ENCODE results near the gene RRN3. TPM values are rescaled to one million over a fixed set of nuclear protein-coding genes. Genes with fewer than 3 reads are reported as not detected.
"Not testable (repeated sequence)": the region's sequence is repeated elsewhere in the genome, so short reads cannot be mapped to it uniquely, and the experiment has no call there.

Gene RRN3
- total and polyA plus RNA-seq, 2 donors, result 25.1 to 40.6 TPM

GRCh38 chr16:15033309-15033707 is 60.8 kb downstream of the RRN3 start:
- Histone ChIP-seq H3K36me3 (ENCODE audit: insufficient read depth) (peaks cover 7% of the 10 kb centered on the region), H3K4me3 (ENCODE audit: low read depth, low read length) (no peak overlapping the region), H3K27ac (ENCODE audit: low read depth) (no peak overlapping the region), H3K4me1 (ENCODE audit: insufficient read depth) (no peaks in the 10 kb centered on the region)
- DNase-seq (ENCODE audit: extremely low spot score), result no peak
- whole genome bisulfite sequencing, result 80% methylated on average over 14 of the region's 14 CpGs

GRCh38 chr16:15032547-15033308 is 61.3 kb downstream of the RRN3 start:
- Histone ChIP-seq H3K27ac (ENCODE audit: low read depth) (no peak overlapping the region), H3K36me3 (ENCODE audit: insufficient read depth) (peaks cover 7% of the 10 kb centered on the region), H3K4me1 (ENCODE audit: insufficient read depth) (no peaks in the 10 kb centered on the region), H3K4me3 (ENCODE audit: low read depth, low read length) (no peak overlapping the region)
- WGBS, result 81% methylated on average over 13 of the region's 13 CpGs
- DNase-seq (ENCODE audit: extremely low spot score), result no peak

DNA sequence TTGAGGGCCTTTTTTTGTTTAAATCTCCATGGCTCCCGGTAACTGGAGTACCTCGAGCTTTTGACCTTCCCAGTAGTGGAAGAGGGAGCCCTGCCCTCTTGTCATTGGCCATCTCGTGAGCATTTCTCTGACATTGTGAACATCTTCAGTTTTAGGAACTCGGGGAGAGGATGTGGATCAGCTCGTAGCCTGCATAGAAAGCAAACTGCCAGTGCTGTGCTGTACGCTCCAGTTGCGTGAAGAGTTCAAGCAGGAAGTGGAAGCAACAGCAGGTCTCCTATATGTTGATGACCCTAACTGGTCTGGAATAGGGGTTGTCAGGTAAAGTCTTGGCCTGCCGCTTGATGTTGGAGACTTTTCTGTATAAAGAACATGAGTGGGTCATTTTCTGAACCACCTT is 62.5 kb downstream of the RRN3 start:
- no peak for DNase-seq (ENCODE audit: extremely low spot score)
- no peaks in the 10 kb centered on the region for H3K4me1 ChIP-seq (ENCODE audit: insufficient read depth)
- WGBS, result 90% methylated on average over 8 of the region's 8 CpGs
- H3K36me3 ChIP-seq (ENCODE audit: insufficient read depth), result peaks cover 6% of the 10 kb centered on the region
- H3K27ac ChIP-seq (ENCODE audit: low read depth), result no peak overlapping the region
- no peak overlapping the region for H3K4me3 ChIP-seq (ENCODE audit: low read depth, low read length)

GRCh38 chr16:15031179-15031578 is 62.9 kb downstream of the RRN3 start:
- Histone ChIP-seq H3K36me3 (ENCODE audit: insufficient read depth) (peaks cover 6% of the 10 kb centered on the region), H3K4me3 (ENCODE audit: low read depth, low read length) (no peak overlapping the region), H3K4me1 (ENCODE audit: insufficient read depth) (no peaks in the 10 kb centered on the region), H3K27ac (ENCODE audit: low read depth) (no peak overlapping the region)
- DNase-seq (ENCODE audit: extremely low spot score), result no peak
- WGBS, result 92% methylated on average over 2 of the region's 2 CpGs

- H3K36me3 ChIP-seq (ENCODE audit: insufficient read depth); H3K27ac ChIP-seq (ENCODE audit: low read depth); H3K4me1 ChIP-seq (ENCODE audit: insufficient read depth); H3K4me3 ChIP-seq (ENCODE audit: low read depth, low read length); DNase-seq (ENCODE audit: extremely low spot score): not testable (repeated sequence)
- 71% methylated on average over 6 of the region's 6 CpGs for WGBS
Measured at GRCh38 chr16:15029749-15030148, 64.3 kb downstream of the RRN3 start.

GRCh38 chr16:15028801-15029698 is 65.0 kb downstream of the RRN3 start:
- not testable (repeated sequence) for H3K4me1 ChIP-seq (ENCODE audit: insufficient read depth); H3K36me3 ChIP-seq (ENCODE audit: insufficient read depth); DNase-seq (ENCODE audit: extremely low spot score); H3K27ac ChIP-seq (ENCODE audit: low read depth); H3K4me3 ChIP-seq (ENCODE audit: low read depth, low read length)
- 83% methylated on average over 27 of the region's 27 CpGs for WGBS

DNA sequence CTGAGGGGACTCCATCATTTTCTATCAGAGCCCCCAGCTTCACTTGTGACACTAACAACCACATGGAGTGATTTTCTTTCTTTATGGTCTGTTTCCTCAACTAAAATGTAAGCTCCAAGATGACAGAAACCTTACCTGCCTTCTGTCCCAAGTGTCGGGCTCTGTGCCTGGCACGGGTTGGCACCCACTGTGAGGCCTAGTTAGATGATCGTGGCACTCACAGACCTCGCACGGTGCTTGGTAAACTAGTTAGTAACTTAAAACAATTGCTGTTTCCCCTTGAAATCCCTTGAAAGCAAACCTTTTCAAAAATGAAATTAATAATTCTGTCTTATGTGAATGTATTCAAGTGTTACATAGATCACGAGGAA is 65.7 kb downstream of the RRN3 start:
- 91% methylated on average over 6 of the region's 6 CpGs for WGBS
- not testable (repeated sequence) for H3K4me1 ChIP-seq (ENCODE audit: insufficient read depth); DNase-seq (ENCODE audit: extremely low spot score); H3K27ac ChIP-seq (ENCODE audit: low read depth); H3K36me3 ChIP-seq (ENCODE audit: insufficient read depth); H3K4me3 ChIP-seq (ENCODE audit: low read depth, low read length)

DNA sequence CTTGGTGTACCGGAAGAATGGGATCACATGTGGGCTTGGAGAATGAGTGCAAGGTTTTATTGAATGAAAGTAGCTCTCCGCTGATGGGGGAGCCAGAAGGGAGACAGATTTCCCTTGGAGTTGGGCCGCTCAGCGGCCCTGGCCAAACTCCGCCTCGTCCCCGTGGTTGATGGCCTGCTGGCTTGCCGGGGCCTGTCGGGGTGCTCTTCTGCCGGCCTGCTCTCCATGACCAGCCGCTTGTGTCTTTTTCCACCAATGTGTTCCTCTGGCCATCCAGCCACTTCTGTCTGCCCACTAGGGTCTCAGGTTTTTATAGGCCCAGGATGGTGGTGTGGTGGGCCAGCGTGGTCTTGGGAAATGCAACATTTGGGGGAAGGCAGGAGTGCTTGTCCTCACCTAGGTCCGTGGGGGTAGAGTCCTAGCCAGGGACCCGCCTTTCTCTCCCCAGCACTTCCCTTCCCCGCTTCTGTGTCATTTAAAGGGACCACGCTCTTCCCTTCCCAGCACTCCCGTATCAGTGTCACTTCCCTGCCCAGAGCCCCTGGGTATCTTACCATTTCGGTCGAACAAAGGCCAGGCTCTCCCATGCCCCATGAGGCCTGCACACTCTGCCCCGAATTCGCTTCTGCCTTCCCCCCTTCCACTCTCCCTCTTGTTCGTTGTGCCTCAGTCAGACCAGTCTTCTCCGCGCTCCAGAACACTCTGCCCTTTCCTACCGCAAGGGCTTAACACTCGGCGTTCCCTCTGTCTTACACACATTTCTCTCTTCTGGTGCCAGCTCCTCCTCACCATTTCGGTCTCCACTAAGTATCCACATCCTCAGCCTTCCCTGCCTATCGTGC is 66.3 kb downstream of the RRN3 start:
- WGBS, result 77% methylated on average over 29 of the region's 29 CpGs
- H3K36me3 ChIP-seq (ENCODE audit: insufficient read depth); H3K27ac ChIP-seq (ENCODE audit: low read depth); H3K4me1 ChIP-seq (ENCODE audit: insufficient read depth); H3K4me3 ChIP-seq (ENCODE audit: low read depth, low read length); DNase-seq (ENCODE audit: extremely low spot score): not testable (repeated sequence)

DNA sequence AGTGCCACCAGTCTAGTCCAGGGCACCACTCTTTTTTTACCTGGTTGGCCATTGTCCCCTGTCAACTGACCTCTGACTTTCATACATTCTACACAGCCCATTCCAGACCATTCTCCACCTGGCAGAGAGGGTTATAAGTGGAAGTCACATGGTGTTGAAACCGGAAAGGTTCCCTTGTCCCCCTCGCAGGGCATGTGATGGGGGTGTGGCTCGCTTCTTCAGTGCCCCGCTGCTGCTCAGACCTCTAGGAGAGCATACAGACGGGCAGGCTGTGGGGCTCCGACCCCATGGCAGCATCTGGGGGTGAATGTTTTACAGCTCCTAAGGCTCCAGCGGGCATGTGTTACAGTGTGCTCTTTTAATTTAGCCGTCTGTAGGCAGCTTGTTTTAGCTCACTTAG is 67.0 kb downstream of the RRN3 start:
- not testable (repeated sequence) for H3K27ac ChIP-seq (ENCODE audit: low read depth); H3K4me1 ChIP-seq (ENCODE audit: insufficient read depth); H3K36me3 ChIP-seq (ENCODE audit: insufficient read depth); H3K4me3 ChIP-seq (ENCODE audit: low read depth, low read length); DNase-seq (ENCODE audit: extremely low spot score)
- 78% methylated on average over 7 of the region's 8 CpGs for WGBS

DNA sequence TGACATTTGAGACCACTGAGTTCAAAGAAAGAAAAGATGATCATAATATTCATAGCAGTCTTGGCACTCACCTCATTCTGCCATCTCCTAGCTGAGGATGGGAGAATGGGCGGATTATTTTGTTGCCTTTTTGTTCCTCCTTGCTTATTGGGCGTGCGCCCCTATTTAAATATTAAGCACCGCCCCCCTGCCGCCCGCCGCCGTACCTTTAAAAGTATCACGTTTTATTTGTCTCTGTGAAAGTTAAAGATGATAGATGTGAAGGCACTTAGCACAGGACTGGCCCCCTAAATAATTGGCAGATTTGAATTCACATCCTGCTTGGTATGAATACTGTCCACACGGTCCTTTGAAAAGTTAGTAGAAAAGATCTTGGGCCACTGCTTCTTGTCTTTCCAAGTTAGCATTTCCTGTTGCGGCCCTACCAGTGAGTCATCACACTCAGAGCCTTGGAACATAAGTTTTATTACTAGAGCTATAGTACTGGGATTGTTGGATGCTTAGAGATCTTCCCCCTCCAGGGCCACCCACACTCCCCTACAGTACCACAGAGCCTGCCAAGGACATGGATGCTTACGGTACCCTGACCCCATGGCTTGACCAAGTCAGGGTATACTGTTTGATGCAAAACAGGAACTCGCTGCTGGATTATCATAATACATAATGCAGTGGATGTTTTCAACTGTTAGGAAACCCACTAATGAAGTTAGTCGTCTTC is 68.7 kb downstream of the RRN3 start:
- not testable (repeated sequence) for H3K4me1 ChIP-seq (ENCODE audit: insufficient read depth); DNase-seq (ENCODE audit: extremely low spot score); H3K4me3 ChIP-seq (ENCODE audit: low read depth, low read length); H3K36me3 ChIP-seq (ENCODE audit: insufficient read depth)
- 71% methylated on average over 14 of the region's 14 CpGs for WGBS
- peak overlapping the region; percentile 73 for H3K27ac ChIP-seq (ENCODE audit: low read depth)

GRCh38 chr16:15024858-15025199 is 69.2 kb downstream of the RRN3 start:
- H3K36me3 ChIP-seq (ENCODE audit: insufficient read depth); H3K4me1 ChIP-seq (ENCODE audit: insufficient read depth); DNase-seq (ENCODE audit: extremely low spot score); H3K27ac ChIP-seq (ENCODE audit: low read depth); H3K4me3 ChIP-seq (ENCODE audit: low read depth, low read length): not testable (repeated sequence)
- WGBS, result 66% methylated on average over 1 of the region's 1 CpG

GRCh38 chr16:15023381-15024077 is 70.5 kb downstream of the RRN3 start:
- H3K27ac ChIP-seq (ENCODE audit: low read depth); H3K4me3 ChIP-seq (ENCODE audit: low read depth, low read length); H3K4me1 ChIP-seq (ENCODE audit: insufficient read depth); DNase-seq (ENCODE audit: extremely low spot score); H3K36me3 ChIP-seq (ENCODE audit: insufficient read depth): not testable (repeated sequence)
- 89% methylated on average over 13 of the region's 13 CpGs for WGBS

Measured in urinary bladder (tissue), 4 donors.